Panc1 (cell line): ENCODE results near the gene MAD1L1.

Experiments used
- POLR2AphosphoS5 ChIP-seq: IDR thresholded peaks from 2 replicates; pipeline ENCODE4 v1.6.1; 2012; ENCODE audit warnings: mild to moderate bottlenecking, low read depth, low read length, moderate library complexity
- TCF7L2 ChIP-seq: IDR thresholded peaks from 2 replicates; pipeline ENCODE4 v1.6.1; 2011; ENCODE audit warnings: mild to moderate bottlenecking, low read depth, low read length, inconsistent platforms
- TF ChIP-seq, protein P1 (sequence below): fragments of 450-650 bp; IDR thresholded peaks from 2 replicates; pipeline ENCODE4 v1.5.1; 2017; ENCODE audit warnings: mild to moderate bottlenecking
- TF ChIP-seq, protein P2 (sequence below), 2 experiments: IDR thresholded peaks; 2 replicates each; pipeline ENCODE4 v1.6.1; 2011 to 2012; ENCODE audit warnings: low read depth in 2 of 2, control low read depth in 1 of 2, low read length in 1 of 2, mild to moderate bottlenecking in 1 of 2, moderate library complexity in 1 of 2; ENCODE audit not compliant: insufficient read depth in 1 of 2

DNA sequence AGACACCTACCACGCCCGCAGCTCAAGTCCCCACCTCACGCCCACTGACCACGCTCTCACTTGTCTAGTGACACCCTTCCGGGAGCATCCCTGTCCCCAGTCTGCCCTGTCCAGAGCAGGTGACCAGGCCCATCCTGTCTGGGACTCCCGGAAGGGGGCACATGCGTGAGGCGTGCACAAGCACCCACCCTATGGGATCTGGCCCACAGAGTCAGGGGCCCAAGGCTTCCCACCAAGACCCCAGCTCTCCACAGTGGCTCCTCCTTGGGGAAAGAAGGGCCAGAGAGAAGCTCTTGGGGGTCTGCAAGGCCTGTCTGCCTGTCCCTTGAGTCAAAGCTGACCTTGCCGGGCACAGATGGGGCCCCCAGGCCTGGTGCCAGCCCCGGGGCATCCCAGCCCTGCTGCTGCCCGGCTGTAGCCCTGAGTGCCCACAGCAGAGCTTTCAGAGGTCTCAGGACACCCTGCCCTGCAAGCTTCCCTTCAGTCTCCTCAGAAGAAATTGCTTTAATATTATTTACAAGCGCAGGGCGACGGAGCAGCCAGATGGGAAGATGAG is 367.7 kb downstream of the MAD1L1 start:
- TF ChIP-seq, protein P1, sequence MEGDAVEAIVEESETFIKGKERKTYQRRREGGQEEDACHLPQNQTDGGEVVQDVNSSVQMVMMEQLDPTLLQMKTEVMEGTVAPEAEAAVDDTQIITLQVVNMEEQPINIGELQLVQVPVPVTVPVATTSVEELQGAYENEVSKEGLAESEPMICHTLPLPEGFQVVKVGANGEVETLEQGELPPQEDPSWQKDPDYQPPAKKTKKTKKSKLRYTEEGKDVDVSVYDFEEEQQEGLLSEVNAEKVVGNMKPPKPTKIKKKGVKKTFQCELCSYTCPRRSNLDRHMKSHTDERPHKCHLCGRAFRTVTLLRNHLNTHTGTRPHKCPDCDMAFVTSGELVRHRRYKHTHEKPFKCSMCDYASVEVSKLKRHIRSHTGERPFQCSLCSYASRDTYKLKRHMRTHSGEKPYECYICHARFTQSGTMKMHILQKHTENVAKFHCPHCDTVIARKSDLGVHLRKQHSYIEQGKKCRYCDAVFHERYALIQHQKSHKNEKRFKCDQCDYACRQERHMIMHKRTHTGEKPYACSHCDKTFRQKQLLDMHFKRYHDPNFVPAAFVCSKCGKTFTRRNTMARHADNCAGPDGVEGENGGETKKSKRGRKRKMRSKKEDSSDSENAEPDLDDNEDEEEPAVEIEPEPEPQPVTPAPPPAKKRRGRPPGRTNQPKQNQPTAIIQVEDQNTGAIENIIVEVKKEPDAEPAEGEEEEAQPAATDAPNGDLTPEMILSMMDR: no peak
- TF ChIP-seq TCF7L2 (no peak), POLR2AphosphoS5 (no peak)
- TF ChIP-seq, protein P2, sequence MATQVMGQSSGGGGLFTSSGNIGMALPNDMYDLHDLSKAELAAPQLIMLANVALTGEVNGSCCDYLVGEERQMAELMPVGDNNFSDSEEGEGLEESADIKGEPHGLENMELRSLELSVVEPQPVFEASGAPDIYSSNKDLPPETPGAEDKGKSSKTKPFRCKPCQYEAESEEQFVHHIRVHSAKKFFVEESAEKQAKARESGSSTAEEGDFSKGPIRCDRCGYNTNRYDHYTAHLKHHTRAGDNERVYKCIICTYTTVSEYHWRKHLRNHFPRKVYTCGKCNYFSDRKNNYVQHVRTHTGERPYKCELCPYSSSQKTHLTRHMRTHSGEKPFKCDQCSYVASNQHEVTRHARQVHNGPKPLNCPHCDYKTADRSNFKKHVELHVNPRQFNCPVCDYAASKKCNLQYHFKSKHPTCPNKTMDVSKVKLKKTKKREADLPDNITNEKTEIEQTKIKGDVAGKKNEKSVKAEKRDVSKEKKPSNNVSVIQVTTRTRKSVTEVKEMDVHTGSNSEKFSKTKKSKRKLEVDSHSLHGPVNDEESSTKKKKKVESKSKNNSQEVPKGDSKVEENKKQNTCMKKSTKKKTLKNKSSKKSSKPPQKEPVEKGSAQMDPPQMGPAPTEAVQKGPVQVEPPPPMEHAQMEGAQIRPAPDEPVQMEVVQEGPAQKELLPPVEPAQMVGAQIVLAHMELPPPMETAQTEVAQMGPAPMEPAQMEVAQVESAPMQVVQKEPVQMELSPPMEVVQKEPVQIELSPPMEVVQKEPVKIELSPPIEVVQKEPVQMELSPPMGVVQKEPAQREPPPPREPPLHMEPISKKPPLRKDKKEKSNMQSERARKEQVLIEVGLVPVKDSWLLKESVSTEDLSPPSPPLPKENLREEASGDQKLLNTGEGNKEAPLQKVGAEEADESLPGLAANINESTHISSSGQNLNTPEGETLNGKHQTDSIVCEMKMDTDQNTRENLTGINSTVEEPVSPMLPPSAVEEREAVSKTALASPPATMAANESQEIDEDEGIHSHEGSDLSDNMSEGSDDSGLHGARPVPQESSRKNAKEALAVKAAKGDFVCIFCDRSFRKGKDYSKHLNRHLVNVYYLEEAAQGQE (IDR thresholded peaks at IDR 0.05; ENCODE audit: insufficient read depth in 1 of 2, low read depth in 2 of 2, low read length in 1 of 2): no peak
